GM23338 (cell line): ENCODE data around the gene AP2A2. TPM values are rescaled to one million over a fixed set of nuclear protein-coding genes. Genes with fewer than 3 reads are reported as not detected.

Experiments
- ATAC-seq: fragments of 200-7000 bp; cut with Tn5 transposase; 3 replicates; pipeline ENCODE4 v1.9.1; 2020
- DNase-seq: peaks from one replicate; pipeline ENCODE4 v3.0.0-alpha.2; 2015; ENCODE audit warnings: low spot score
- H2AFZ ChIP-seq: fragments of 200-600 bp; sonication (generic); 2 replicates; pipeline ENCODE4 v1.8.0; 2016; ENCODE audit warnings: antibody characterized with exemption, mild to moderate bottlenecking, moderate library complexity
- H3F3A ChIP-seq: fragments of 200-600 bp; sonication (generic); replicated peaks from 2 replicates; pipeline ENCODE4 v1.8.0; 2017; ENCODE audit warnings: antibody characterized with exemption, mixed run types, low read depth
- H3K27ac ChIP-seq: fragments of 200-600 bp; sonication (generic); 2 replicates; pipeline ENCODE4 v1.6.1; 2016; ENCODE audit warnings: low read depth
- H3K27me3 ChIP-seq: fragments of 200-600 bp; sonication (generic); 2 replicates; pipeline ENCODE4 v1.8.0; 2016; ENCODE audit warnings: mild to moderate bottlenecking, mixed run types, moderate library complexity; ENCODE audit not compliant: insufficient read depth
- H3K36me3 ChIP-seq: fragments of 200-600 bp; sonication (generic); 2 replicates; pipeline ENCODE4 v1.8.0; 2016; ENCODE audit warnings: mild to moderate bottlenecking; ENCODE audit not compliant: insufficient read depth
- H3K4me1 ChIP-seq: fragments of 200-600 bp; sonication (generic); 2 replicates; pipeline ENCODE4 v1.8.0; 2016; ENCODE audit warnings: mild to moderate bottlenecking, moderate library complexity; ENCODE audit not compliant: insufficient read depth
- H3K4me2 ChIP-seq: fragments of 200-600 bp; sonication (generic); 2 replicates; pipeline ENCODE4 v1.7.1; 2017; ENCODE audit warnings: mixed run types
- H3K4me3 ChIP-seq: fragments of 200-600 bp; sonication (generic); 2 replicates; pipeline ENCODE4 v1.6.1; 2016; ENCODE audit warnings: mixed run types
- H3K79me2 ChIP-seq: fragments of 200-600 bp; sonication (generic); replicated peaks from 2 replicates; pipeline ENCODE4 v1.8.0; 2017; ENCODE audit warnings: mild to moderate bottlenecking; ENCODE audit not compliant: insufficient read depth
- H3K9me2 ChIP-seq: fragments of 200-600 bp; sonication (generic); 2 replicates; pipeline ENCODE4 v1.8.0; 2017; ENCODE audit not compliant: insufficient read depth
- H4K20me1 ChIP-seq: fragments of 200-600 bp; sonication (generic); replicated peaks from 2 replicates; pipeline ENCODE4 v1.8.0; 2017; ENCODE audit warnings: mild to moderate bottlenecking; ENCODE audit not compliant: insufficient read depth
- H3K27ac Mint-ChIP-seq: 2 replicates; pipeline ENCODE4 v1.8.0; 2020; ENCODE audit warnings: inconsistent platforms, mild to moderate bottlenecking, moderate library complexity, mixed read lengths
- H3K27me3 Mint-ChIP-seq: 3 replicates; pipeline ENCODE4 v1.8.0; 2022; ENCODE audit warnings: low read depth, mild to moderate bottlenecking, moderate library complexity, mixed read lengths, inconsistent platforms; ENCODE audit not compliant: insufficient read depth, poor library complexity
- H3K36me3 Mint-ChIP-seq: 3 replicates; pipeline ENCODE4 v1.8.0; 2021; ENCODE audit warnings: low read depth, mild to moderate bottlenecking, inconsistent platforms, moderate library complexity, mixed read lengths
- H3K4me1 Mint-ChIP-seq: 3 replicates; pipeline ENCODE4 v1.8.0; 2020; ENCODE audit warnings: mild to moderate bottlenecking, inconsistent platforms, mixed read lengths
- H3K4me3 Mint-ChIP-seq: 3 replicates; pipeline ENCODE4 v1.8.0; 2021; ENCODE audit warnings: moderate library complexity, mild to moderate bottlenecking, inconsistent platforms, mixed read lengths
- H3K9me3 Mint-ChIP-seq: 3 replicates; pipeline ENCODE4 v1.8.0; 2020; ENCODE audit warnings: moderate library complexity, mild to moderate bottlenecking, inconsistent platforms, mixed read lengths
- CREB1 ChIP-seq: fragments of 250-450 bp; sonication (Bioruptor Pico); IDR thresholded peaks from 2 replicates; pipeline ENCODE4 v1.5.0; 2020; ENCODE audit warnings: low read depth, mild to moderate bottlenecking, moderate library complexity
- POLR2AphosphoS5 ChIP-seq: IDR thresholded peaks from 2 replicates; pipeline ENCODE4 v1.6.1; 2016; ENCODE audit warnings: antibody characterized with exemption, low read depth
- REST ChIP-seq: IDR thresholded peaks from one replicate; pipeline ENCODE4 v1.6.1; 2018; ENCODE audit warnings: antibody characterized with exemption; ENCODE audit not compliant: unreplicated experiment
- ZNF331 ChIP-seq: fragments of 250-450 bp; sonication (Bioruptor Pico); IDR thresholded peaks from 2 replicates; pipeline ENCODE4 v1.5.0; 2020; ENCODE audit warnings: low read depth, mild to moderate bottlenecking, moderate library complexity
- polyA plus RNA-seq: library from polyadenylated mRNA; unstranded; fragments of >200 nt; fragmentation: Nextera tagmentation; extraction: Ambion mirVana; gene quantifications from 2 replicates; pipeline ENCODE4 v1.2.1, GENCODE V29; 2016
- total RNA-seq: library from RNA; depleted of rRNA; stranded (reverse); fragments of >200 nt; shearing (Covaris generic); gene quantifications from 2 replicates; pipeline ENCODE4 v1.2.3, GENCODE V29; 2014
- TF ChIP-seq, protein P1 (sequence below): fragments of 250-450 bp; sonication (Bioruptor Pico); IDR thresholded peaks from 2 replicates; pipeline ENCODE4 v1.5.0; 2020; ENCODE audit warnings: mild to moderate bottlenecking, moderate library complexity

Gene AP2A2
- total and polyA plus RNA-seq, 2 experiments from 2014 or later: 23.7 to 47.5 TPM

GRCh38 chr11:1008803-1009145, 83.1 kb downstream of the AP2A2 start:
- H3K4me1 Mint-ChIP-seq: no peaks in the 10 kb centered on the region; the same call in 2 of the 3 replicates

More at GRCh38 chr11:1008803-1009145, 83.1 kb downstream of the AP2A2 start:
- H3K4me3 Mint-ChIP-seq: no peak overlapping the region
- Histone ChIP-seq H2AFZ (no peak overlapping the region), H3K4me1 (no peaks in the 10 kb centered on the region), H3K4me2 (no peak overlapping the region), H3K27me3 (no peaks in the 10 kb centered on the region), H3K79me2 (no peaks in the 10 kb centered on the region), H3K4me3 (no peak overlapping the region), H3K36me3 (peaks cover 7% of the 10 kb centered on the region; the same call in 1 of the 2 replicates), H3K27ac (no peak overlapping the region), H3F3A (no peaks in the 10 kb centered on the region), H3K9me2 (no peaks in the 10 kb centered on the region), H4K20me1 (peaks cover 12% of the 10 kb centered on the region)
- H3K36me3 Mint-ChIP-seq: peaks cover 37% of the 10 kb centered on the region
- DNase-seq (no peak), ATAC-seq (no peak)
- no peak overlapping the region for H3K27ac Mint-ChIP-seq
- H3K27me3 Mint-ChIP-seq: peaks cover 7% of the 10 kb centered on the region
- TF ChIP-seq, protein P1, sequence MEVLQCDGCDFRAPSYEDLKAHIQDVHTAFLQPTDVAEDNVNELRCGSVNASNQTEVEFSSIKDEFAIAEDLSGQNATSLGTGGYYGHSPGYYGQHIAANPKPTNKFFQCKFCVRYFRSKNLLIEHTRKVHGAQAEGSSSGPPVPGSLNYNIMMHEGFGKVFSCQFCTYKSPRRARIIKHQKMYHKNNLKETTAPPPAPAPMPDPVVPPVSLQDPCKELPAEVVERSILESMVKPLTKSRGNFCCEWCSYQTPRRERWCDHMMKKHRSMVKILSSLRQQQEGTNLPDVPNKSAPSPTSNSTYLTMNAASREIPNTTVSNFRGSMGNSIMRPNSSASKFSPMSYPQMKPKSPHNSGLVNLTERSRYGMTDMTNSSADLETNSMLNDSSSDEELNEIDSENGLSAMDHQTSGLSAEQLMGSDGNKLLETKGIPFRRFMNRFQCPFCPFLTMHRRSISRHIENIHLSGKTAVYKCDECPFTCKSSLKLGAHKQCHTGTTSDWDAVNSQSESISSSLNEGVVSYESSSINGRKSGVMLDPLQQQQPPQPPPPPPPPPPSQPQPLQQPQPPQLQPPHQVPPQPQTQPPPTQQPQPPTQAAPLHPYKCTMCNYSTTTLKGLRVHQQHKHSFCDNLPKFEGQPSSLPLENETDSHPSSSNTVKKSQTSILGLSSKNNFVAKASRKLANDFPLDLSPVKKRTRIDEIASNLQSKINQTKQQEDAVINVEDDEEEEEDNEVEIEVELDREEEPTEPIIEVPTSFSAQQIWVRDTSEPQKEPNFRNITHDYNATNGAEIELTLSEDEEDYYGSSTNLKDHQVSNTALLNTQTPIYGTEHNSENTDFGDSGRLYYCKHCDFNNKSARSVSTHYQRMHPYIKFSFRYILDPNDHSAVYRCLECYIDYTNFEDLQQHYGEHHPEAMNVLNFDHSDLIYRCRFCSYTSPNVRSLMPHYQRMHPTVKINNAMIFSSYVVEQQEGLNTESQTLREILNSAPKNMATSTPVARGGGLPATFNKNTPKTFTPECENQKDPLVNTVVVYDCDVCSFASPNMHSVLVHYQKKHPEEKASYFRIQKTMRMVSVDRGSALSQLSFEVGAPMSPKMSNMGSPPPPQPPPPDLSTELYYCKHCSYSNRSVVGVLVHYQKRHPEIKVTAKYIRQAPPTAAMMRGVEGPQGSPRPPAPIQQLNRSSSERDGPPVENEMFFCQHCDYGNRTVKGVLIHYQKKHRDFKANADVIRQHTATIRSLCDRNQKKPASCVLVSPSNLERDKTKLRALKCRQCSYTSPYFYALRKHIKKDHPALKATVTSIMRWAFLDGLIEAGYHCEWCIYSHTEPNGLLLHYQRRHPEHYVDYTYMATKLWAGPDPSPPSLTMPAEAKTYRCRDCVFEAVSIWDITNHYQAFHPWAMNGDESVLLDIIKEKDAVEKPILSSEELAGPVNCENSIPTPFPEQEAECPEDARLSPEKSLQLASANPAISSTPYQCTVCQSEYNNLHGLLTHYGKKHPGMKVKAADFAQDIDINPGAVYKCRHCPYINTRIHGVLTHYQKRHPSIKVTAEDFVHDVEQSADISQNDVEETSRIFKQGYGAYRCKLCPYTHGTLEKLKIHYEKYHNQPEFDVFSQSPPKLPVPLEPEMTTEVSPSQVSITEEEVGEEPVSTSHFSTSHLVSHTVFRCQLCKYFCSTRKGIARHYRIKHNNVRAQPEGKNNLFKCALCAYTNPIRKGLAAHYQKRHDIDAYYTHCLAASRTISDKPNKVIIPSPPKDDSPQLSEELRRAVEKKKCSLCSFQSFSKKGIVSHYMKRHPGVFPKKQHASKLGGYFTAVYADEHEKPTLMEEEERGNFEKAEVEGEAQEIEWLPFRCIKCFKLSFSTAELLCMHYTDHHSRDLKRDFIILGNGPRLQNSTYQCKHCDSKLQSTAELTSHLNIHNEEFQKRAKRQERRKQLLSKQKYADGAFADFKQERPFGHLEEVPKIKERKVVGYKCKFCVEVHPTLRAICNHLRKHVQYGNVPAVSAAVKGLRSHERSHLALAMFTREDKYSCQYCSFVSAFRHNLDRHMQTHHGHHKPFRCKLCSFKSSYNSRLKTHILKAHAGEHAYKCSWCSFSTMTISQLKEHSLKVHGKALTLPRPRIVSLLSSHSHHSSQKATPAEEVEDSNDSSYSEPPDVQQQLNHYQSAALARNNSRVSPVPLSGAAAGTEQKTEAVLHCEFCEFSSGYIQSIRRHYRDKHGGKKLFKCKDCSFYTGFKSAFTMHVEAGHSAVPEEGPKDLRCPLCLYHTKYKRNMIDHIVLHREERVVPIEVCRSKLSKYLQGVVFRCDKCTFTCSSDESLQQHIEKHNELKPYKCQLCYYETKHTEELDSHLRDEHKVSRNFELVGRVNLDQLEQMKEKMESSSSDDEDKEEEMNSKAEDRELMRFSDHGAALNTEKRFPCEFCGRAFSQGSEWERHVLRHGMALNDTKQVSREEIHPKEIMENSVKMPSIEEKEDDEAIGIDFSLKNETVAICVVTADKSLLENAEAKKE (CRISPR knock-in tag): no peak
- TF ChIP-seq CREB1 (CRISPR knock-in tag) (no peak), REST (no peak), ZNF331 (CRISPR knock-in tag) (no peak), POLR2AphosphoS5 (no peak)
- no peaks in the 10 kb centered on the region; the same call in 2 of the 3 replicates for H3K9me3 Mint-ChIP-seq
